Measurements from ENCODE around the gene CCDC12.

Gene CCDC12

GRCh38 chr3:46892285-46893145 lies 84.0 kb downstream of the CCDC12 start:
- DNase-seq (ENCODE audit: low read depth), result no peak

- no peak for DNase-seq (ENCODE audit: low read depth)
Observed at GRCh38 chr3:46891132-46891531, 85.4 kb downstream of the CCDC12 start.

GRCh38 chr3:46890132-46890531 lies 86.4 kb downstream of the CCDC12 start:
- DNase-seq (ENCODE audit: low read depth), result no peak

GRCh38 chr3:46889381-46890110 lies 87.0 kb downstream of the CCDC12 start:
- DNase-seq (ENCODE audit: low read depth), result no peak

- no peak for DNase-seq (ENCODE audit: low read depth)
Observed at GRCh38 chr3:46888705-46889104, 87.8 kb downstream of the CCDC12 start.

GRCh38 chr3:46887980-46888494 lies 88.5 kb downstream of the CCDC12 start:
- no peak for DNase-seq (ENCODE audit: low read depth)

- DNase-seq (ENCODE audit: low read depth), result no peak
Observed at GRCh38 chr3:46885612-46886011, 90.9 kb downstream of the CCDC12 start.

GRCh38 chr3:46884929-46885328 lies 91.6 kb downstream of the CCDC12 start:
- DNase-seq (ENCODE audit: low read depth), result no peak

GRCh38 chr3:46884427-46884826 lies 92.1 kb downstream of the CCDC12 start:
- no peak for DNase-seq (ENCODE audit: low read depth)

GRCh38 chr3:46883830-46884185 lies 92.7 kb downstream of the CCDC12 start:
- DNase-seq (ENCODE audit: low read depth), result no peak

- DNase-seq (ENCODE audit: low read depth), result no peak
Observed at GRCh38 chr3:46883054-46883829, 93.3 kb downstream of the CCDC12 start.

GRCh38 chr3:46882377-46883053 lies 94.0 kb downstream of the CCDC12 start:
- DNase-seq (ENCODE audit: low read depth), result no peak

GRCh38 chr3:46881596-46882376 lies 94.8 kb downstream of the CCDC12 start:
- no peak for DNase-seq (ENCODE audit: low read depth)

- no peak for DNase-seq (ENCODE audit: low read depth)
Observed at GRCh38 chr3:46880884-46881595, 95.5 kb downstream of the CCDC12 start.

GRCh38 chr3:46878781-46879436 lies 97.6 kb downstream of the CCDC12 start:
- no peak for DNase-seq (ENCODE audit: low read depth)

GRCh38 chr3:46877406-46878125 lies 99.0 kb downstream of the CCDC12 start, which contains the start of gene PTH1R:
Gene PTH1R, plus strand, starts transcription at chr3:46877721. Its CDS starts 5,839 bp downstream, at chr3:46883560.
- DNase-seq (ENCODE audit: low read depth), result no peak

- no peak for DNase-seq (ENCODE audit: low read depth)
Observed at GRCh38 chr3:46876313-46877300, 99.9 kb downstream of the CCDC12 start.

GRCh38 chr3:46875560-46875959 lies 101.0 kb downstream of the CCDC12 start:
- no peak for DNase-seq (ENCODE audit: low read depth)
